Measurements from ENCODE around the gene STK39.
A peak's percentile ranks its signal among the peaks of the same experiment; 100 is the strongest.

STK39 gene

DNA sequence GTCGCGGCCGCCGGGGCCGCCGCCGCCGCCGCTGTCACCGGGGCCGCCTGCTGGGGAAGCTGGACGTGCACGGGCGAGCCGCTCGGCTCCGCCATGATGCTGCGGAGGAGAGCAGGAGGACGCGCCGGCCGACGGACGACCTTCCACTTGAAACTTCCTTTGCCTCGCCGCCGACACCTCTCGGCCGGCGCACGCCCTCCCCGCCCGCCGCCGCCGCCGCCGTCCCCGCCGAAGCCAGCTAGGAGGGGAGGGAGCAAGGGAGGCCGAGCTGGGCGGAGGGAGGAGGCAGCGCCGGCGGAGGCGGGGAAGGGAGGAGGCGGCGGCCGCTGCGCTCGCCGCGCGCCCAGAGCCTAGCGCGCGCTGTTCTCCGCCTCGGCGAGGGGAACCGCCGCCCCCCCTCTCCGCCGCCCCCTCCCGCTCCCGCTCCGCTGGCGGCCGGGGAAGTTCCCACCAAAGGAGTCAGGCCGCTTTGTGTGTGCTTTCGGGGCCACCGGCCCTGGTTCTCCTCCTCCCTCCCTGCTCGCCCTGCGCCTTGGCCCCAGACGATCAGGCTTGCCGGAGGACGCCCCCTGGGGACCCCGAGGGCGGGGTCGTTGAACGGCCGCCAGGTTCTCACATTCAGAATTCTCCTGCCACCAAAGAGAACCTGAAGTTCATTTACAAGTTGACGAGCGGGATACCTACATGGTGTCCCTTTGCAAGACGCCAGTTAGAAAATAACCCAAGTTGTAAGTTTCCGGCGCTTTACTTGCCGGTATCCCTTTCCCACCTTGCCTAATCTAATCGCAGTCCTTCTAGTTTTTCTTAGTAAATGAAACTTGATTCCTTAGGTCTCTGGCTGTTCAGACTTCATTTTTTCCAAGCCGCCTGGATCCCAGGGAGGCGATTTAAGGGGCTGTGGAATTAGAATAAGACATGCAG, at the start of gene STK39:
STK39 (minus strand) TSS at position 255 of the 921 bp plus-strand sequence; CDS start at position 95, 160 bp downstream.
- in situ Hi-C loops (cut with MboI; ENCODE audit: low pct_unique_long_range_greater_than_20kb, low sequenced_read_pairs, unreplicated experiment) = no loop called here
- TF ChIP-seq, protein P1, sequence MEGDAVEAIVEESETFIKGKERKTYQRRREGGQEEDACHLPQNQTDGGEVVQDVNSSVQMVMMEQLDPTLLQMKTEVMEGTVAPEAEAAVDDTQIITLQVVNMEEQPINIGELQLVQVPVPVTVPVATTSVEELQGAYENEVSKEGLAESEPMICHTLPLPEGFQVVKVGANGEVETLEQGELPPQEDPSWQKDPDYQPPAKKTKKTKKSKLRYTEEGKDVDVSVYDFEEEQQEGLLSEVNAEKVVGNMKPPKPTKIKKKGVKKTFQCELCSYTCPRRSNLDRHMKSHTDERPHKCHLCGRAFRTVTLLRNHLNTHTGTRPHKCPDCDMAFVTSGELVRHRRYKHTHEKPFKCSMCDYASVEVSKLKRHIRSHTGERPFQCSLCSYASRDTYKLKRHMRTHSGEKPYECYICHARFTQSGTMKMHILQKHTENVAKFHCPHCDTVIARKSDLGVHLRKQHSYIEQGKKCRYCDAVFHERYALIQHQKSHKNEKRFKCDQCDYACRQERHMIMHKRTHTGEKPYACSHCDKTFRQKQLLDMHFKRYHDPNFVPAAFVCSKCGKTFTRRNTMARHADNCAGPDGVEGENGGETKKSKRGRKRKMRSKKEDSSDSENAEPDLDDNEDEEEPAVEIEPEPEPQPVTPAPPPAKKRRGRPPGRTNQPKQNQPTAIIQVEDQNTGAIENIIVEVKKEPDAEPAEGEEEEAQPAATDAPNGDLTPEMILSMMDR (IDR thresholded peaks at IDR 0.05; ENCODE audit: extremely low read depth, insufficient read depth, missing control alignments) = no peak
- peak; percentile 83 for DNase-seq (ENCODE audit: low spot score)

DNA sequence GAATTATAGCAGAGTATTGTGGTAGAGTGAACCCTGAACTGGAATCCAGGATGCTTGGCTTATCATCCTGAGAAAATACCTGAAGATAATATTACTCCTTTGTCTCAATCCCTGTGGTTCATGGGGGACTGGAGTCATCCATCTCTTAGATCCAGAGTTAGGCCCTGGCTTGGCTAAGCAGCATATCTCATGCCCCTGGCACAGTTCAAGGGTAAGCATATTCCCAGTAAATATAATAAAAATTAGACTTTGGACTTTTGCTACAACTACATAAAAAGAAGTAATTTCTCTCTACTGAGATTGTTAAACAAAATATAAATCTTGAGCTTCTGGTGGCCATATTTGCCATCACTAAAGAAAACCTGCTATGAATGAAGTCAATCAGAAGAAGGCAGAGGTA, 47.7 kb upstream of the STK39 start:
- in situ Hi-C loops (cut with MboI; ENCODE audit: low pct_unique_long_range_greater_than_20kb, low sequenced_read_pairs, unreplicated experiment) = no loop called here
- TF ChIP-seq, protein P1 (IDR thresholded peaks at IDR 0.05; ENCODE audit: extremely low read depth, insufficient read depth, missing control alignments) = no peak
- no peak for DNase-seq (ENCODE audit: low spot score)

DNA sequence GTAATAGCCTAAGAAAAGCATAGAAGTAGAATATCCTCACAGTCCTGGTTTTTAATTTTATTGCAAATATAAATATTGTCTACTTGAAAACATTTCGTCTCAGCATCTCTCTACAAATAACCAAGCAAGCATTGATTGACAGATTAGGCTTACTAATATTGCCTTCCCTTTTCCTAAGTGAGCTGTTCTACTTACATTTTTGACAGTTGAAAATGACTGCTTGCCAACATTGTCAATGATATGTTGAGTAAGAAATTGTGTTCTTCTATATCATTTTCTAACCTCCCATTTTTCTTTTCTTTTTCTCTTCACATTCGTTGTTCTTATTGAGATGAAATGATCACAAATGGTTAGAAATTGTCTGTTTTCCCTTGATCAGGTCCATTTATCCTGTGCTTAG, 47.0 kb upstream of the STK39 start:
- in situ Hi-C loops (cut with MboI; ENCODE audit: low pct_unique_long_range_greater_than_20kb, low sequenced_read_pairs, unreplicated experiment) = no loop called here
- TF ChIP-seq, protein P1 (IDR thresholded peaks at IDR 0.05; ENCODE audit: extremely low read depth, insufficient read depth, missing control alignments) = no peak

DNA sequence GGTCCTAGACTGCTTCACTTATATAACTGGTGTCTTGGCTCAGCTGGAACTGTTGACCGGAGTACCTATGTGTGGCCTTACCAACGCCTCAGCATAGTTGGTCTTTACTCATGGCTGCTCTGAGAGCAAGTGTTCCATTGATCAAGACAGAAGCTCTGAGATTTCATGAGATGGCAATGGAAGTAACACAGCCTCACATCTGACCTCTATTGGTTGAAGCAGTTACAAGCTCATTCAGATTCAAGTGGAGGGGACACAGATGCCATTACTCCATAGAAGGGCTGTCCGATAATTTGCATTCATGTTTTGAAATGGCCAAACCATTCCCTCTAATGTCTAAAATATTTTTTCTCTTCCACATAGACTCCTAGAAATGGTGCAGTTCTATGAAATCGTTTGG, 46.4 kb upstream of the STK39 start:
- TF ChIP-seq, protein P1 (IDR thresholded peaks at IDR 0.05; ENCODE audit: extremely low read depth, insufficient read depth, missing control alignments) = no peak
- in situ Hi-C loops (cut with MboI; ENCODE audit: low pct_unique_long_range_greater_than_20kb, low sequenced_read_pairs, unreplicated experiment) = no loop called here
- DNase-seq (ENCODE audit: low spot score) = no peak

More for the DNA sequence above, 47.0 kb upstream of the STK39 start:
- no peak for DNase-seq (ENCODE audit: low spot score)

DNA sequence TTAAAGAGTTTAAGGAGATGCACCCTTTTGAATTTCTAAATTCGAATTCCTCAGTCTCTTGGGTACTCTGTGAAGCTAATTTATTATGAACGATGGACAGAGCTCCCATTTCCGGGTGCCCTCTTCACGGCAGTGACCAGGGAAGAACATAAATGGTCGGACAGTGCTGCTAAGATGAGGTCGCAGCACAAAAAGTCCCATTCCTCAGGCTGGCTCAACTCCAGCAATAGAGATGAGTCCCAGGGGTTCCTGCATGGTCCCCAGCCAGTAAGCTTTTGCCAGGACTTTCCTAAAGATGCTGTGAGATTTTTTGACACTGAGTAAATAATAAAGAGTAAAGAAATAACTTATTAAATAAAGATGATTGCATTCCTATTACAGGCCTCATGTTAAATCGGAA, 43.0 kb upstream of the STK39 start:
- TF ChIP-seq, protein P1 (IDR thresholded peaks at IDR 0.05; ENCODE audit: extremely low read depth, insufficient read depth, missing control alignments) = no peak
- no peak for DNase-seq (ENCODE audit: low spot score)
- in situ Hi-C loops (cut with MboI; ENCODE audit: low pct_unique_long_range_greater_than_20kb, low sequenced_read_pairs, unreplicated experiment) = no loop called here

DNA sequence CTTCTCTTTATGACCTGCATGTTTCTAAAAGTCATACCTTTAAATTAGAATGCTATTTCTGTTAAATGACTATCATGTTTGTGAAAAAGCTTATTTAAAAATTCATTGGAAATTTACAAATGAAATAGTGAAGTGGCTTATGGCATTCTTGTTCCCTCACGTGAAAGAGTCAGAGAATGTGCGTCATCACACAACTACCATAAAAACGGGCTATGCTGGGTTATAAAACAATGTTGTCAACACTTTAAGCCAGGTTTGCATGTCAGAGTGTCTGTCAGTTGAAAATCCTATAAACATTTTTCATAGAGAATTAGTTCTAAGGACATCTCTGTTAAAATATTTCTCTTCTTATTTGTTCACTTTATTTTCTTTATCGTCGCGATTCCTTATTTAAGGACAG, 42.5 kb upstream of the STK39 start:
- in situ Hi-C loops (cut with MboI; ENCODE audit: low pct_unique_long_range_greater_than_20kb, low sequenced_read_pairs, unreplicated experiment) = no loop called here
- TF ChIP-seq, protein P1 (IDR thresholded peaks at IDR 0.05; ENCODE audit: extremely low read depth, insufficient read depth, missing control alignments) = no peak
- no peak for DNase-seq (ENCODE audit: low spot score)
